Smooth muscle cell (in vitro differentiated cells): Measurements from ENCODE around the gene NAALADL1. TPM values are rescaled to one million over a fixed set of nuclear protein-coding genes. Genes with fewer than 3 reads are reported as not detected.

Experiments used
- DNase-seq: peaks from one replicate; lab custom pipeline; 2025; ENCODE audit not compliant: unreplicated experiment; lab: John Stamatoyannopoulos, UW
- H2AFZ ChIP-seq: fragments of 200-600 bp; sonication (generic); 2 replicates; pipeline ENCODE4 v1.6.0; 2016; ENCODE audit warnings: antibody characterized with exemption, low read depth, mild to moderate bottlenecking
- H3F3A ChIP-seq: fragments of 200-600 bp; sonication (generic); 2 replicates; pipeline ENCODE4 v1.6.0; 2017; ENCODE audit warnings: antibody characterized with exemption, low read depth
- H3K27ac ChIP-seq: fragments of 200-600 bp; sonication (generic); 2 replicates; pipeline ENCODE4 v1.5.1; 2016; ENCODE audit warnings: low read depth, mild to moderate bottlenecking
- H3K27me3 ChIP-seq: fragments of 200-600 bp; sonication (generic); 2 replicates; pipeline ENCODE4 v1.6.1; 2016; ENCODE audit warnings: low read depth, mild to moderate bottlenecking
- H3K36me3 ChIP-seq: fragments of 200-600 bp; sonication (generic); 2 replicates; pipeline ENCODE4 v1.5.1; 2016; ENCODE audit warnings: low read depth
- H3K4me1 ChIP-seq: fragments of 200-600 bp; sonication (generic); 2 replicates; pipeline ENCODE4 v1.5.1; 2016; ENCODE audit warnings: low read depth
- H3K4me2 ChIP-seq: fragments of 200-600 bp; sonication (generic); 2 replicates; pipeline ENCODE4 v1.6.0; 2016; ENCODE audit warnings: mild to moderate bottlenecking
- H3K4me3 ChIP-seq: fragments of 200-600 bp; sonication (generic); 2 replicates; pipeline ENCODE4 v1.5.1; 2016; ENCODE audit warnings: mild to moderate bottlenecking
- H3K79me2 ChIP-seq: fragments of 200-600 bp; sonication (generic); 2 replicates; pipeline ENCODE4 v1.6.0; 2016; ENCODE audit warnings: low read depth, mild to moderate bottlenecking
- H3K9ac ChIP-seq: fragments of 200-600 bp; sonication (generic); 2 replicates; pipeline ENCODE4 v1.6.0; 2016; ENCODE audit warnings: low read depth
- H3K9me3 ChIP-seq: fragments of 200-600 bp; sonication (generic); replicated peaks from 2 replicates; pipeline ENCODE4 v1.5.1; 2016; ENCODE audit warnings: low read depth
- H4K20me1 ChIP-seq: fragments of 200-600 bp; sonication (generic); 2 replicates; pipeline ENCODE4 v1.6.0; 2016; ENCODE audit warnings: low read depth
- CTCF ChIP-seq: fragments of 200-600 bp; sonication (generic); IDR thresholded peaks from 2 replicates; pipeline ENCODE4 v1.5.1; 2017; ENCODE audit warnings: borderline replicate concordance, mild to moderate bottlenecking, antibody characterized with exemption; ENCODE audit not compliant: insufficient read depth, poor library complexity, severe bottlenecking
- WGBS: methylation state at CpG from one replicate; pipeline ENCODE4 v1.1.7; 2016; ENCODE audit warnings: low lambda C conversion rate; 5-methylcytosine and 5-hydroxymethylcytosine counted together
- polyA plus RNA-seq: library from polyadenylated mRNA; unstranded; fragments of >200 nt; fragmentation: Nextera tagmentation; extraction: Ambion mirVana; gene quantifications from 2 replicates; pipeline ENCODE4 v1.2.1, GENCODE V29; 2016
- total RNA-seq: library from RNA; depleted of rRNA; stranded (reverse); fragments of >200 nt; gene quantifications from 2 replicates; pipeline ENCODE4 v1.2.3, GENCODE V29; 2014

The NAALADL1 gene
- total and polyA plus RNA-seq, 2 experiments from 2014 or later, result 1.0 to 7.0 TPM

GRCh38 chr11:65065851-65066250 lies 7.5 kb upstream of the NAALADL1 start:
- Histone ChIP-seq H3K9me3 (no peaks in the 10 kb centered on the region), H3K4me3 (no peak overlapping the region), H2AFZ (no peak overlapping the region), H3K27me3 (no peaks in the 10 kb centered on the region), H3K4me2 (no peak overlapping the region), H3K4me1 (no peaks in the 10 kb centered on the region), H3K79me2 (no peaks in the 10 kb centered on the region), H4K20me1 (no peaks in the 10 kb centered on the region), H3F3A (no peaks in the 10 kb centered on the region), H3K9ac (no peak overlapping the region), H3K36me3 (no peaks in the 10 kb centered on the region), H3K27ac (no peak overlapping the region)
- TF ChIP-seq CTCF, result no peak
- DNase-seq, result no peak
- 81% methylated on average over 7 of the region's 7 CpGs for WGBS

- no peak overlapping the region for H3K9ac ChIP-seq
- H3K4me1 ChIP-seq, result no peaks in the 10 kb centered on the region
These were observed 6.5 kb upstream of the NAALADL1 start for GRCh38 chr11:65064847-65065240.

GRCh38 chr11:65063532-65063931 lies 5.2 kb upstream of the NAALADL1 start:
- no peak overlapping the region for H2AFZ ChIP-seq
- no peak overlapping the region for H3K4me2 ChIP-seq
- H3K9me3 ChIP-seq, result no peaks in the 10 kb centered on the region
- no peak for TF ChIP-seq CTCF
- no peak overlapping the region for H3K9ac ChIP-seq
- no peaks in the 10 kb centered on the region for H3K79me2 ChIP-seq
- H3K4me3 ChIP-seq, result no peak overlapping the region
- H3K36me3 ChIP-seq, result no peaks in the 10 kb centered on the region
- WGBS, result 84% methylated on average over 3 of the region's 3 CpGs
- H3K27me3 ChIP-seq, result no peaks in the 10 kb centered on the region
- no peak for DNase-seq
- no peaks in the 10 kb centered on the region for H3K4me1 ChIP-seq
- H4K20me1 ChIP-seq, result no peaks in the 10 kb centered on the region
- H3F3A ChIP-seq, result no peaks in the 10 kb centered on the region
- H3K27ac ChIP-seq, result no peak overlapping the region

More at GRCh38 chr11:65064847-65065240, 6.5 kb upstream of the NAALADL1 start:
- WGBS, result 87% methylated on average over 4 of the region's 4 CpGs
- Histone ChIP-seq H2AFZ (no peak overlapping the region), H3K27ac (no peak overlapping the region), H4K20me1 (no peaks in the 10 kb centered on the region), H3K36me3 (no peaks in the 10 kb centered on the region), H3K9me3 (no peaks in the 10 kb centered on the region), H3F3A (no peaks in the 10 kb centered on the region), H3K4me2 (no peak overlapping the region), H3K79me2 (no peaks in the 10 kb centered on the region), H3K4me3 (no peak overlapping the region), H3K27me3 (no peaks in the 10 kb centered on the region)
- no peak for DNase-seq
- no peak for TF ChIP-seq CTCF

- H3K4me1 ChIP-seq, result no peaks in the 10 kb centered on the region
- peak; percentile 8 for TF ChIP-seq CTCF
- no peaks in the 10 kb centered on the region for H3K79me2 ChIP-seq
- H3K9me3 ChIP-seq, result no peaks in the 10 kb centered on the region
- no peak overlapping the region for H3K27ac ChIP-seq
- DNase-seq, result no peak
- no peaks in the 10 kb centered on the region for H3K36me3 ChIP-seq
- no peaks in the 10 kb centered on the region for H3K27me3 ChIP-seq
- no peak overlapping the region for H3K9ac ChIP-seq
- no peak overlapping the region for H3K4me3 ChIP-seq
- H4K20me1 ChIP-seq, result no peaks in the 10 kb centered on the region
- 62% methylated on average over 9 of the region's 9 CpGs for WGBS
- H2AFZ ChIP-seq, result no peak overlapping the region
- H3K4me2 ChIP-seq, result no peak overlapping the region
- no peaks in the 10 kb centered on the region for H3F3A ChIP-seq
These were observed 2.6 kb upstream of the NAALADL1 start for GRCh38 chr11:65060913-65061408.
